Mammary epithelial cell (primary cell): ENCODE measurements around the gene NOXRED1.

Experiments
- CTCF ChIP-seq, 2 donors: IDR thresholded peaks in 1 of 2; conservative IDR thresholded peaks in 1 of 2; 2 replicates each; pipeline ENCODE4 v1.5.1; 2011 to 2012; ENCODE audit warnings: inconsistent platforms in 2 of 2, low read length in 2 of 2, mild to moderate bottlenecking in 2 of 2, control low read depth in 1 of 2, low read depth in 1 of 2; ENCODE audit not compliant: insufficient read depth in 1 of 2; ENCODE audit errors: extremely low read depth in 1 of 2
- EZH2 ChIP-seq: IDR thresholded peaks from 2 replicates; pipeline ENCODE4 v1.6.1; 2012; ENCODE audit warnings: low read length, inconsistent platforms, borderline replicate concordance

GRCh38 chr14:77409131-77409533 lies 14.2 kb downstream of the NOXRED1 start:
- TF ChIP-seq CTCF (conservative IDR thresholded peaks at IDR 0.05 in 1 of 2, IDR thresholded peaks at IDR 0.05 in 1 of 2; ENCODE audit: extremely low read depth in 1 of 2, insufficient read depth in 1 of 2, low read depth in 1 of 2, low read length in 2 of 2) (peak in 1 of 2 donors; percentile 39), EZH2 (no peak)
